Karpas-422 (cell line): Measurements from ENCODE around the gene FAM170A. TPM values are rescaled to one million over a fixed set of nuclear protein-coding genes. Genes with fewer than 3 reads are reported as not detected.

Experiments
- DNase-seq: peaks from one replicate; pipeline ENCODE4 v3.0.0-alpha.2; 2015
- H2AFZ ChIP-seq: fragments of 200-600 bp; sonication (generic); 2 replicates; pipeline ENCODE4 v1.6.1; 2014; ENCODE audit warnings: antibody characterized with exemption, low read length, mixed read lengths
- H3K27ac ChIP-seq: fragments of 200-600 bp; sonication (generic); 2 replicates; pipeline ENCODE4 v1.5.1; 2014; ENCODE audit warnings: mild to moderate bottlenecking, low read length, moderate library complexity
- H3K27me3 ChIP-seq: fragments of 200-600 bp; sonication (generic); 2 replicates; pipeline ENCODE4 v1.6.1; 2014; ENCODE audit warnings: low read length, mixed read lengths
- H3K36me3 ChIP-seq: fragments of 200-600 bp; sonication (generic); 2 replicates; pipeline ENCODE4 v1.6.1; 2014; ENCODE audit warnings: low read length, mixed read lengths; ENCODE audit not compliant: insufficient read depth
- H3K4me1 ChIP-seq: fragments of 200-600 bp; sonication (generic); 2 replicates; pipeline ENCODE4 v1.6.1; 2014; ENCODE audit warnings: mild to moderate bottlenecking, low read length, mixed read lengths
- H3K4me2 ChIP-seq: fragments of 200-600 bp; sonication (generic); 2 replicates; pipeline ENCODE4 v1.6.1; 2014; ENCODE audit warnings: low read length, low read depth, mild to moderate bottlenecking; ENCODE audit not compliant: poor library complexity, severe bottlenecking
- H3K4me3 ChIP-seq: fragments of 200-600 bp; sonication (generic); 2 replicates; pipeline ENCODE4 v1.5.1; 2014; ENCODE audit warnings: mild to moderate bottlenecking, antibody characterized with exemption, low read length, mixed read lengths
- H3K79me2 ChIP-seq: fragments of 200-600 bp; sonication (generic); 2 replicates; pipeline ENCODE4 v1.6.1; 2014; ENCODE audit warnings: mild to moderate bottlenecking, low read length, mixed read lengths
- H3K9ac ChIP-seq: fragments of 200-600 bp; sonication (generic); 2 replicates; pipeline ENCODE4 v1.6.0; 2014; ENCODE audit warnings: low read length
- H3K9me2 ChIP-seq: fragments of 200-600 bp; sonication (generic), shearing (Covaris generic); replicated peaks from 2 replicates; pipeline ENCODE4 v1.6.0; 2014; ENCODE audit warnings: mild to moderate bottlenecking, low read length, moderate library complexity; ENCODE audit not compliant: insufficient read depth
- H3K9me3 ChIP-seq: fragments of 300-700, 200-600 bp; sonication (generic); 2 replicates; pipeline ENCODE4 v1.6.1; 2014; ENCODE audit warnings: low read length, mixed read lengths
- H4K20me1 ChIP-seq: fragments of 200-600 bp; sonication (generic); 2 replicates; pipeline ENCODE4 v1.6.1; 2014; ENCODE audit warnings: mild to moderate bottlenecking, antibody characterized with exemption, low read length, low read depth; ENCODE audit not compliant: insufficient read depth
- total RNA-seq: library from RNA; depleted of rRNA; stranded (reverse); fragments of >200 nt; shearing (Covaris generic); gene quantifications from 2 replicates; pipeline ENCODE4 v1.2.3, GENCODE V29; 2014; ENCODE audit warnings: low replicate concordance; rRNA removed

FAM170A gene
- not detected in 2 replicates for total RNA-seq

GRCh38 chr5:119629339-119629738, at the start of gene FAM170A:
Gene FAM170A (plus strand): TSS chr5:119629558. CDS start chr5:119629769, 211 bp downstream.
- H4K20me1 ChIP-seq = no peaks in the 10 kb centered on the region
- no peak for DNase-seq
- H3K4me3 ChIP-seq = no peak within 1 kb of the TSS
- no peaks in the 10 kb centered on the region for H3K9me3 ChIP-seq
- H2AFZ ChIP-seq = no peak within 1 kb of the TSS
- no peaks in the 10 kb centered on the region for H3K36me3 ChIP-seq
- H3K9me2 ChIP-seq = no peaks in the 10 kb centered on the region
- H3K4me2 ChIP-seq = no peak within 1 kb of the TSS
- no peak within 1 kb of the TSS for H3K27ac ChIP-seq
- H3K79me2 ChIP-seq = no peaks in the 10 kb centered on the region
- no peaks in the 10 kb centered on the region for H3K27me3 ChIP-seq
- H3K4me1 ChIP-seq = no peaks in the 10 kb centered on the region; the same call in 1 of the 2 replicates
- H3K9ac ChIP-seq = no peak within 1 kb of the TSS

DNA sequence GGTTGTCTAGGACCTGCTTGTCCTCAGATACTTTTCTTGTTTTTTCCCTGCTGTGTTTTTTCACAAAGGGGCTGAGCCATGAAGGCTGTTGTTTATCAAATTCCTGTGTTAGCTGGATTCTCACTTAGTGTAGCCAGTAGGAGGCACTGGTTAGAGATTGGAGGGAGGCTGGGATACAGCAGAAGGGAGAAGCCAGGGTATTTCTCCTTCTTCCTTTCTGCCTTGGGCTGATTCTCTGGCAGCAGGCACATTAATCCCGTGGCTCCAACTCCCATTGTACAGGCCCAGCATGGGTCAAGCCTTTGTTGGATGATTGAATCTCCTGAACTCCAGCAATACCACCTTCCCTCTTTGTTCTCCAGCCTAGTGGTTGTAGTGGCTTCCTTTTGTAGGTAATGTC, 46.4 kb upstream of the FAM170A start:
- no peaks in the 10 kb centered on the region for H3K36me3 ChIP-seq
- H2AFZ ChIP-seq = no peak overlapping the region
- peaks cover 7% of the 10 kb centered on the region; the same call in 1 of the 2 replicates for H3K4me1 ChIP-seq
- no peaks in the 10 kb centered on the region for H3K27me3 ChIP-seq
- no peak overlapping the region for H3K4me3 ChIP-seq
- no peak overlapping the region for H3K9ac ChIP-seq
- no peaks in the 10 kb centered on the region for H4K20me1 ChIP-seq
- H3K9me2 ChIP-seq = no peaks in the 10 kb centered on the region
- no peak overlapping the region for H3K27ac ChIP-seq
- no peak overlapping the region for H3K4me2 ChIP-seq
- no peaks in the 10 kb centered on the region for H3K79me2 ChIP-seq
- no peaks in the 10 kb centered on the region for H3K9me3 ChIP-seq
- DNase-seq = no peak

- H3K36me3 ChIP-seq = no peaks in the 10 kb centered on the region
- no peak overlapping the region for H3K9ac ChIP-seq
- no peaks in the 10 kb centered on the region for H4K20me1 ChIP-seq
- no peak overlapping the region for H3K27ac ChIP-seq
- H3K9me3 ChIP-seq = no peaks in the 10 kb centered on the region
- no peak for DNase-seq
- H3K79me2 ChIP-seq = no peaks in the 10 kb centered on the region
- H3K27me3 ChIP-seq = no peaks in the 10 kb centered on the region
- H2AFZ ChIP-seq = no peak overlapping the region
- H3K9me2 ChIP-seq = no peaks in the 10 kb centered on the region
- peaks cover 6% of the 10 kb centered on the region; the same call in 1 of the 2 replicates for H3K4me1 ChIP-seq
- H3K4me3 ChIP-seq = no peak overlapping the region
- H3K4me2 ChIP-seq = no peak overlapping the region
Observed at GRCh38 chr5:119583684-119584083, 45.7 kb upstream of the FAM170A start.

DNA sequence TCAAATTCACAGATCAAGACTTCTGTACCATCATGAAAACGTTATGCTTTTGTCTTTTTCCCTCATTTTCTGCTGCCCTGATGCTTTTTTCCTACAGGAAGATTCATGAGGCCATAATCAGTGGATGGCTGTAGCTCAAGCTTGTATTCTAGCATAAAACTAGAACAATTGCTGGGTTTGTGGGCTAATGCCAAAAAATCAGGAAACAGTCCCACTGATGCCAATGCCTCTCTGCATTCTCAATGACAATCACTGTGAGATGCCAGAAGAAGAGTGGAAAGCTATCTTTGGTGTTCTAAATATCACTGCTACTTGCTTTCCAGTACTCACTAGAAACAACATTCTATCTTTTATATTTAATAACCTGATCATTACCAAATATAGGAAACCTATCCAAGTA, 33.3 kb upstream of the FAM170A start:
- H3K27me3 ChIP-seq = no peaks in the 10 kb centered on the region
- H3K4me2 ChIP-seq = no peak overlapping the region
- H3K9ac ChIP-seq = no peak overlapping the region
- H3K36me3 ChIP-seq = no peaks in the 10 kb centered on the region
- H2AFZ ChIP-seq = no peak overlapping the region
- H3K9me2 ChIP-seq = no peaks in the 10 kb centered on the region
- H3K9me3 ChIP-seq = no peaks in the 10 kb centered on the region; the same call in none of the 2 replicates
- no peak for DNase-seq
- no peaks in the 10 kb centered on the region for H4K20me1 ChIP-seq
- no peak overlapping the region for H3K4me3 ChIP-seq
- no peak overlapping the region for H3K27ac ChIP-seq
- H3K4me1 ChIP-seq = no peaks in the 10 kb centered on the region
- no peaks in the 10 kb centered on the region for H3K79me2 ChIP-seq

- H3K27ac ChIP-seq = no peak overlapping the region
- no peaks in the 10 kb centered on the region for H3K27me3 ChIP-seq
- no peaks in the 10 kb centered on the region for H3K9me3 ChIP-seq
- no peak overlapping the region for H3K4me2 ChIP-seq
- no peaks in the 10 kb centered on the region for H3K36me3 ChIP-seq
- H3K9me2 ChIP-seq = no peaks in the 10 kb centered on the region
- no peak overlapping the region for H3K9ac ChIP-seq
- no peaks in the 10 kb centered on the region for H4K20me1 ChIP-seq
- H3K4me1 ChIP-seq = no peaks in the 10 kb centered on the region
- no peak overlapping the region for H3K4me3 ChIP-seq
- DNase-seq = no peak
- no peaks in the 10 kb centered on the region for H3K79me2 ChIP-seq
- no peak overlapping the region for H2AFZ ChIP-seq
Observed at GRCh38 chr5:119597728-119598298, 31.5 kb upstream of the FAM170A start.

- H3K9me3 ChIP-seq = no peaks in the 10 kb centered on the region
- no peaks in the 10 kb centered on the region for H3K9me2 ChIP-seq
- H2AFZ ChIP-seq = no peak overlapping the region
- DNase-seq = no peak
- no peaks in the 10 kb centered on the region for H3K27me3 ChIP-seq
- H3K4me3 ChIP-seq = no peak overlapping the region
- H4K20me1 ChIP-seq = no peaks in the 10 kb centered on the region
- H3K4me2 ChIP-seq = no peak overlapping the region
- H3K36me3 ChIP-seq = no peaks in the 10 kb centered on the region
- H3K9ac ChIP-seq = no peak overlapping the region
- H3K4me1 ChIP-seq = no peaks in the 10 kb centered on the region
- no peak overlapping the region for H3K27ac ChIP-seq
- H3K79me2 ChIP-seq = no peaks in the 10 kb centered on the region
Observed at GRCh38 chr5:119613937-119614336, 15.4 kb upstream of the FAM170A start.

DNA sequence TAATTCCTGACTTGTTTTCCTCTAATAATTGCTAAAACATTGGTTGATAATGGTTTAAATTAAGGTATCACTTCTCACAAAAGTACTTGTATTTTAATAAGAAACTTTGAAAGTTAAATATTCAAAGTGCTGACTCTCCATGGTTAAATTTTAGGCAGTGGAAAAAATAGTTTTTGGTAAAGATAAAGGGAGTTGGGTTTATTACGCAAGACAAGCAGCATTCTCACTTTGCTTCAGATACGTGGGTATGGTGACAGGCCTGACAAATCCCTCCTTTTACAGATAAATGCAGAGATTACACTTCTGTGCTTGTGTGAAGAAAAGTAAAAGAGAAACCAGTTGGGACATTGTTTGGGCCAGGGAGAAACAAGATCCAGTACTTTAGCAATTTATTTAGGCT, 14.5 kb upstream of the FAM170A start:
- Histone ChIP-seq H2AFZ (no peak overlapping the region), H3K4me2 (no peak overlapping the region), H4K20me1 (no peaks in the 10 kb centered on the region), H3K9me3 (no peaks in the 10 kb centered on the region), H3K9ac (no peak overlapping the region), H3K9me2 (no peaks in the 10 kb centered on the region), H3K4me3 (no peak overlapping the region), H3K27ac (no peak overlapping the region), H3K36me3 (no peaks in the 10 kb centered on the region), H3K79me2 (no peaks in the 10 kb centered on the region), H3K4me1 (no peaks in the 10 kb centered on the region), H3K27me3 (no peaks in the 10 kb centered on the region)
- DNase-seq = no peak

DNA sequence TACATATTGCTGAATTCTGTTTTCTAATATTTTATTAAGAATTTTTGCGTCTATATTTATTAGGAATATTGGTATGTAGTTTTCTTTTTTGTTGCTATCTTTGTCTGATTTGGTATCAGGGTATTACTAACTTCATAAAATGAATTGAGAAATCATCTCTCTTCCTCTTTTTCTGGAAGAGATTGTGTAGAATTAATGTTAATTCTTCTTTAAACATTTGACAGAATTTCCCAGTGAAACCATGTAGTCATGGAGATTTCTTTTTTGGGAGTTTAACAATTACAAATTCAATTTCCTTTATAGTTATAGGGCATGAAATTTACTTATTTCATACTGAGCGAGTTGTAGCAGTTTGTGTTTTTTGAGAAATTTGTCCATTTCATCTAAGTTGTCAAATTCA, 3.3 kb upstream of the FAM170A start:
- H2AFZ ChIP-seq = no peak overlapping the region
- H4K20me1 ChIP-seq = no peaks in the 10 kb centered on the region
- no peak overlapping the region for H3K4me3 ChIP-seq
- no peak overlapping the region for H3K27ac ChIP-seq
- H3K79me2 ChIP-seq = no peaks in the 10 kb centered on the region
- no peak for DNase-seq
- no peaks in the 10 kb centered on the region for H3K36me3 ChIP-seq
- H3K9me3 ChIP-seq = no peaks in the 10 kb centered on the region
- H3K4me2 ChIP-seq = no peak overlapping the region
- H3K9me2 ChIP-seq = no peaks in the 10 kb centered on the region
- H3K27me3 ChIP-seq = no peaks in the 10 kb centered on the region
- no peak overlapping the region for H3K9ac ChIP-seq
- no peaks in the 10 kb centered on the region for H3K4me1 ChIP-seq
